Activated T-helper 9 cell treated with anti-CD3 and anti-CD28 coated beads, Interleukin-2, amount 50 U/mL, for 16 hours (primary cell): ENCODE results near the gene FRAT2.

Source experiments
- DNase-seq: peaks from one replicate; pipeline ENCODE4 v3.0.0-alpha.2; 2020; ENCODE audit warnings: low read depth

FRAT2 gene

GRCh38 chr10:97325754-97326153 lies 8.8 kb downstream of the FRAT2 start:
- DNase-seq, result no peak

- DNase-seq, result no peak
Measured at GRCh38 chr10:97323501-97323900, 11.0 kb downstream of the FRAT2 start.

- no peak for DNase-seq
Measured at GRCh38 chr10:97321804-97322190, 12.7 kb downstream of the FRAT2 start.

- no peak for DNase-seq
Measured at GRCh38 chr10:97321032-97321803, 13.3 kb downstream of the FRAT2 start.

- no peak for DNase-seq
Measured at GRCh38 chr10:97320480-97321031, 14.0 kb downstream of the FRAT2 start.

GRCh38 chr10:97319671-97320479 lies 14.7 kb downstream of the FRAT2 start:
- DNase-seq, result peak; percentile 50

GRCh38 chr10:97318772-97319651 lies 15.5 kb downstream of the FRAT2 start, which contains the start of gene FRAT1:
TSS of gene FRAT1 (plus strand) at chr10:97319271. CDS start at chr10:97319454, 183 bp downstream.
- peak; percentile 80 for DNase-seq

GRCh38 chr10:97314671-97315070 lies 19.9 kb downstream of the FRAT2 start:
- DNase-seq, result no peak

- no peak for DNase-seq
Measured at GRCh38 chr10:97312897-97313296, 21.6 kb downstream of the FRAT2 start.

- DNase-seq, result no peak
Measured at GRCh38 chr10:97311111-97311626, 23.4 kb downstream of the FRAT2 start.

- DNase-seq, result no peak
Measured at GRCh38 chr10:97307866-97308780, 26.4 kb downstream of the FRAT2 start.

GRCh38 chr10:97307441-97307840 lies 27.1 kb downstream of the FRAT2 start:
- DNase-seq, result no peak

GRCh38 chr10:97302088-97302791 lies 32.3 kb downstream of the FRAT2 start:
- DNase-seq, result no peak

GRCh38 chr10:97300980-97301379 lies 33.5 kb downstream of the FRAT2 start:
- no peak for DNase-seq

GRCh38 chr10:97298223-97298571 lies 36.3 kb downstream of the FRAT2 start:
- no peak for DNase-seq

GRCh38 chr10:97297556-97298222 lies 36.8 kb downstream of the FRAT2 start:
- DNase-seq, result no peak

- DNase-seq, result no peak
Measured at GRCh38 chr10:97292862-97293198, 41.7 kb downstream of the FRAT2 start.

- peak; percentile 87 for DNase-seq
Measured at GRCh38 chr10:97292097-97292861, 42.2 kb downstream of the FRAT2 start, which contains the start of gene ARHGAP19. TSS of gene ARHGAP19 (minus strand) at chr10:97292637. CDS start at chr10:97292627, 10 bp downstream.
